Neuron (in vitro differentiated cells): ENCODE data around the gene GRAMD1A.
A peak's percentile ranks its signal among the peaks of the same experiment; 100 is the strongest.

Experiments
- H2AFZ ChIP-seq: one replicate; pipeline ENCODE4 v1.6.1; 2013; ENCODE audit warnings: low read depth, mild to moderate bottlenecking, inconsistent platforms, low read length, moderate library complexity
- H3K27me3 ChIP-seq: one replicate; pipeline ENCODE4 v1.6.1; 2013; ENCODE audit warnings: low read length; ENCODE audit not compliant: insufficient read depth
- H3K36me3 ChIP-seq: one replicate; pipeline ENCODE4 v1.6.1; 2013; ENCODE audit warnings: low read length; ENCODE audit not compliant: insufficient read depth
- H3K4me1 ChIP-seq: one replicate; pipeline ENCODE4 v1.6.1; 2013; ENCODE audit warnings: low read length; ENCODE audit not compliant: insufficient read depth
- H3K4me3 ChIP-seq: 2 replicates; pipeline ENCODE4 v1.5.1; 2013; ENCODE audit warnings: mild to moderate bottlenecking, low read length, moderate library complexity
- H3K9me3 ChIP-seq: one replicate; pipeline ENCODE4 v1.6.1; 2013; ENCODE audit warnings: low read length

Gene GRAMD1A

DNA sequence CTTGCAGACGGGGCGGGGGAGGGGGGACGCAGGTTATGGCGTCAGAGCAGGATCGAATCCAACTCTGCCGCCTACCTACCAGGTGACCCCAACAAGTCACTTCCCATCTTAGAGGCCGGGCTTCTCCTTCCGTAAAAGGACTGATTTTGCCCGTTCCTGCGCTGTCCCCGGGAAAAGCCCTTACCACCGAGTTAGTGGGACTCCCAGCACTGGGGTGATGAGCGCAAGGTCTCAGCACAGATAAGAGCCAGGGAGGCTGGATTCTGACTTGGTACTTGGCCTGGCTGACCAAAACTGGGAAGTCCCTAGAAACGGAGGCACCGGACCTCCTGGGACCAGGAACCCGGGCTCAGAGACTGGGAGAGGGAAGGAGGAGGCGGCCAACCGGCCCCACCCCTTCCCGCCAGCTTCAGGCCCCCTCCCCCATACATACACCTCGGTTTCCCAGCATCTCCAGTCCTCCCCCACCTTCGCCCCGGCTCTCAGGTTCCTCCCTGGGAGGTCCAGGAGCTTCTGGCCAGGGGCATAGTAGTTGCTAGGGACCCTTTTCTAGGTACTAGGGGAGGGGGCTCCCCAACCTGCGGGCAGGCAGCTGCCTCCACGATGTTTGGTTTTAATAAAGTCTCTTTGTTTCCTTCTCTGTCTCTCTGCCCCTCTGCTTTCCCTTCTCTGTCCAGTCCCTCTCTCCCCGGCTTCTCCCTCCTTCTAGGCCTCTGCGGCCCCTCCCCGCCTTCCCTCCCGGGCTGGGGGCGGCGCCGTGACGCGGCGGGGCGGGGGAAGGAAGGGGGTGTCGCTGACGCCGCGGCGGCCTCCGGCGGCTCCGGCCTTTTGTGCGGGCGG lies at the start of gene GRAMD1A:
TSS of gene GRAMD1A (plus strand) at position 826 of the 840 bp plus-strand sequence. CDS start 156 bp downstream, outside the sequence.
- Histone ChIP-seq H3K4me3 (peak within 1 kb of the TSS; percentile 84), H3K36me3 (peaks cover 5% of the 10 kb centered on the region), H2AFZ (peak within 1 kb of the TSS; percentile 80), H3K9me3 (no peaks in the 10 kb centered on the region), H3K4me1 (peaks cover 16% of the 10 kb centered on the region), H3K27me3 (no peaks in the 10 kb centered on the region)

DNA sequence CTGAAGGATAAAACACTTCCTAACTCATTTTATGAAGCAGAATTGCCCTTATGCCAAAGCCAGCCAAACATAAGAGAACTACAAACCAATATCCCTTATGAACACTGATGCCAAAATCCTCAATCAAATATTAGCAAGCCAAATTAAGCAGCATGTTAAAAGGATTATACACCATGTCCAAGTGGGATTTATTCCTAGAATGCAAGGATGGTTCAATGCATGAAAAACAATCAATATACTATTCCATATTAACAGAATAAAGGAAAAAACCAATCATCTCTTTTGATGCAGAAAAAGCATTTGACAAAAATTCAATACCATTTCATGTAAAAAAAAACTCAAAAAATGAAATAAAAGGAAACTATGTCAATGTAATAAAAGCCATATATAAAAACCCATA lies 47.0 kb upstream of the GRAMD1A start:
- Histone ChIP-seq H3K4me1 (no peaks in the 10 kb centered on the region), H3K9me3 (peaks cover 24% of the 10 kb centered on the region), H2AFZ (no peak overlapping the region), H3K36me3 (peaks cover 13% of the 10 kb centered on the region), H3K4me3 (no peak overlapping the region), H3K27me3 (no peaks in the 10 kb centered on the region)

DNA sequence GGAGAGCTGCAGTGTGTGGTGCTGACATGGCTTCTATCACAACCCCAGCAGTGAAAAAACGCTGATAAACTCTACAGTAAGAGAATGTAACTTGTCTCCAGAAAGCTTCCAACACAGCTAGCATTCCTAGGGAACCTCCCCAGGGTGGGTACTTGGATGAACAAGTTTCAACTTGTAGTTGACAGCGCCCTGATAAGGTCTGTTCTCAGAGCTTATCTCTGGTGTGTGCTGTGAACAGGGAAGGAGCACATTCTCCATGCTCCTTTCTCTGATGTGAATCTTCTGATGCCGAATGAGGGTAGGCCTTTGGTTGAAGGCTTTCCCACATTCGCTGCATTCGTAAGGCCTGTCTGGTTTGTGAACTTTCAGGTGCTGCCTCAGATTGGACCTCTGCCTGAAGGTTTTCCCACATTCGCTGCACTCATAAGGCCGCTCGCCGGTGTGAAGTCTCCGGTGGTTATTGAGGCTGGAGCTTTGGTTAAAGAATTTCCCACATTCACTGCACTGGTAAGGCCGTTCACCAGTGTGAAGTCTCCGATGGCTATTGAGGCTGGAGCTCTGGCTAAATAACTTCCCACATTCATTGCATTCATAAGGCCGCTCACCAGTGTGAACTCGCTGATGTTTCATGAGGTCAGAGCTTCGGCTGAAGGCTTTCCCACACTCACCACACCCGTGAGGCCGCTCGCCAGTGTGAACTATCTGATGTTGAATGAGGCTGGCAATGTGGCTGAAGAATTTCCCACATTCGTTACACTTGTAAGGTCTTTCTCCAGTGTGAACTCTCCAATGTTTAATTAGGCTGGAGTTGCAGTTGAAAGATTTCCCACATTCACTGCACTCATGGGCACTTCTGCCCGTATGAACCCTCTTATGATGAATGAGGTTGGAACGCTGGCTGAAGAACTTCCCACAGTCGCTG lies 42.0 kb upstream of the GRAMD1A start:
- Histone ChIP-seq H3K4me1 (no peaks in the 10 kb centered on the region), H3K4me3 (no peak overlapping the region), H2AFZ (no peak overlapping the region), H3K9me3 (peaks cover 55% of the 10 kb centered on the region), H3K36me3 (peaks cover 35% of the 10 kb centered on the region), H3K27me3 (no peaks in the 10 kb centered on the region)

DNA sequence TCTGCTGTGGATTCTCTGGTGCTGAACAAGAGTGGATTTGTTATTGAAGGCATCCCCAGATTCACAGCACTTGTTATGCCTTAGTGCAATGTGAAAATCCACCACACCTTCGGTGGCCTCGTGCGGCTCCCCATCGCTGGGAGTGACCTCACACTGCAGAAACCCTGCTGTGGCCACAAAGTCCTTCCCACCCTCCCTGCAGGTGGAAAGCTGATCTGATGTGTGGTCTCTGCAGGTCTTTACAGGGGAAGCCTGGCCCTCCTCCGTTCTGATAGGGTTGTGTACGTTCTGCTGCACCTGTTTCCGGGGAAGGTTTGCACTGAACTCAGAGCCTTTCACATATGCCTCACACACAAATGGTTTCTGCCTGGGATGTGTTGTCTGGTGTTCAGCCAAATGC lies 41.1 kb upstream of the GRAMD1A start:
- peaks cover 55% of the 10 kb centered on the region for H3K9me3 ChIP-seq
- peaks cover 35% of the 10 kb centered on the region for H3K36me3 ChIP-seq
- H3K4me3 ChIP-seq, result no peak overlapping the region
- no peaks in the 10 kb centered on the region for H3K27me3 ChIP-seq
- no peaks in the 10 kb centered on the region for H3K4me1 ChIP-seq
- no peak overlapping the region for H2AFZ ChIP-seq

DNA sequence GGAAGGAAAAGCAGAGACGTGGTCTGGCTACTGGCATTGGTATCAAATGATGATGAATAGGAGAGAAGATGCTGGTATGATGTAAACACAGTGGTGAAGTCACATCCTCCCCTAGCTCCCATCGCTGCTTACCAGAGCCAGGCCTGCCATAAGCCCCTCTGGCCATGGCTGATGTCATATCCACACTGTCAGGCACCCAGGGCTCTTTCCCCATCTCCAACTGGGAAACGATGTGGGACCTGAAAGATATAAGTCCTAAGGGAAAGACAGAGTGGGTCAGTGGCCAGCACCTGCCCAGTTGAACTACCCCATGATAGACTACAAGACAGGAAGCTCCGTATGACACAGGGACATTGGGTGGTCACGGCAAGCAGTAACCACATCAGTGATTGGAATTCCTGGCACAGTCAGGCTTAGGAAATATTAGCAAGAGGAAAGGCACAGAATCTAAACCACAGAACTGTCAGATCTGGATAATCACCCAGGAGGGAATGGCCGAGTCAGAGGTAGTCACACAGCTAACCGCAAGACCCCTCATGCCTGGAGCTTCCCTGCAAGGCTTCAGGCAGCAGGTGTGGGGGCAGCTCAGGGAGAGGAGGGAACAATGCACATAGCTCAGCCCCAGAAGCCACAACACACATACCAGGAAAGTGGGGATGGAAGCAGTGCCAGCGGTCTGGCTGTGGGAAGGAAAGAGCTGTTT lies 39.9 kb upstream of the GRAMD1A start:
- no peaks in the 10 kb centered on the region for H3K27me3 ChIP-seq
- H3K36me3 ChIP-seq, result peaks cover 35% of the 10 kb centered on the region
- no peaks in the 10 kb centered on the region for H3K4me1 ChIP-seq
- no peak overlapping the region for H3K4me3 ChIP-seq
- no peak overlapping the region for H2AFZ ChIP-seq
- H3K9me3 ChIP-seq, result peaks cover 55% of the 10 kb centered on the region

- no peak overlapping the region for H3K4me3 ChIP-seq
- H3K9me3 ChIP-seq, result peaks cover 53% of the 10 kb centered on the region
- no peaks in the 10 kb centered on the region for H3K27me3 ChIP-seq
- peaks cover 35% of the 10 kb centered on the region for H3K36me3 ChIP-seq
- H2AFZ ChIP-seq, result no peak overlapping the region
- no peaks in the 10 kb centered on the region for H3K4me1 ChIP-seq
These were observed 39.0 kb upstream of the GRAMD1A start for GRCh38 chr19:34960940-34961679.

DNA sequence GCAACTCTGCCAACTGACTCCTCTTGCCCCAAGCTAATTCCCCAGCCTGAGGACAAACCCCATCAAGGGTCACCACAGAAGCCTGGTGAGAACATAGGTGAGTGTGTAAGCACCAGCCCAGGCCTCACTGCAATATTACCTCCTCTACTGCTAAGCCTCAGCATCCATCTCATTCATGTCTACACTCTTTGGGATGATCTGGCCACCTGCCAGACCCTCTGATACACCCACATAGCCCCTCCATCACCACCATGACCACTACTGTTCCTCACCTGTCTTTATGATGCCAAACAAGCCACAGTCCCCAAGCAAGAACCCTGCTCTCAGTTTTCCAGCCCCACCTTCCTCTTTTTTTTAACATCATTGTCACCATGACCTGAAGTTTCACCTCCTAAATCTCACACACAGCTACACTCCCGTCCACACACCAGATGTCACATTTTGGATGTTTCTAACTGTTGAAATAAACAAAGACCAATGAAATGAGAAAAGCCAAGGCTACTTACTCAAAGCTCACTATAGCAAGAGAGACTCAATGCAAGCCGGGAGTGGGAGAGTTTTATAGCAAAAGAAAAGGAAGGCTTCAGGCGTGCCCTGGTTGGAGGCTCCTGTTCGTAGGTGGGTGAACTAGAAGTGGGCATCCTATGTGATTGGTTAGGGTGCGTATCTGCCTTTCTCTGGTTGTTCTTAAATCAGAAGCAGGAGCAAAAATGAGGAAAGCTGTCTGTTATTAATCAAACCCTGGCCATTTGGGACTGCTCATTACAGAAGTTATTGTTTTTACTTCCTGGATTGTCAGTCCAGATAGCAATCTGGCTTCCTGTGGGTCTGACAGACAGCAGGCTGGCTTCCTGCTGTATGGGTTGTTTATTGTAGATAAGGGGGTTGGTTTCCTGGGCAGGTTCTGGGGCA lies 38.1 kb upstream of the GRAMD1A start:
- Histone ChIP-seq H3K4me1 (no peaks in the 10 kb centered on the region), H3K27me3 (no peaks in the 10 kb centered on the region), H3K4me3 (no peak overlapping the region), H3K36me3 (peaks cover 32% of the 10 kb centered on the region), H2AFZ (no peak overlapping the region), H3K9me3 (peaks cover 46% of the 10 kb centered on the region)

DNA sequence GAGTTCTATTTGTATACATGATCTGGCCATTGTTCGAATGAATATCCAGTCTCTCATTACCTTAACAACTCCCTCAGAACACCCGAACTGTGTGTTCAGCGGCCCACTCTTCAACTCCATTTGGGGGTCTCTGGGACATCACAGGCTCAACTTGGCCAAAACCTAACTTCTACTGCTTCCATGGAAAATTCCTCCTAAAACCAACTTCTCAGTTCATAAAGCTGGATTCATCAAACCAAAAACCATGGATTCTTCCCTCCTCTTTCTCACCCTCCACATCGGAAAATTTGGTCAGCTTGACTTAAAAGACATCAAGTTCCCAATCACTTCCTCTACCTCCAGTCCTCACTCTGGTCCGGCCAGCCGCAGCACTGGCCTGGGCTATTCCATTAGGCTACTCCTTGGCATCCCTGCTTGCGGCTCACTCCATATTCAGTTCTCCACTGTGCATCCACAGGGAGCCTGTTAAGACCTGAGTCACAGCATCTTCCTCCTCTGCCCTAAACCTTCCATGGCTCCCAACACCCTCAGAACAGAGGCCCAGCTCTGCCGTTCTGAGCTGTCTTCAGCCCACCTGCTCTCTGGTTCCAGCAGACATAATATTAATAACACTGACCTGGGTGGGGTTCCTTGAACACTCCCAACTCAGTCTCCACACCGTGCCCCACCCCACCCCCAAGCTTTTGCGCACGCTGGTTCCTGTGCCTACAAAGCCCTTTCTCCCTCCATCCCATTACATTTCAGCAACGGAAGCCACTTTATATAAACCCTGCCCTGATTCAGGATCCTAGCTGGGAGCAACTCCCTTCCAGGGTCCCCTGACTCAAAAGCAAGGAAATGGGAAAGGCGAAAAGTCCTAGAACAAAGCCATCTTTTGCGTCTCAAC lies 37.2 kb upstream of the GRAMD1A start:
- H3K4me3 ChIP-seq, result peak overlapping the region; percentile 88
- no peaks in the 10 kb centered on the region for H3K27me3 ChIP-seq
- no peaks in the 10 kb centered on the region for H3K4me1 ChIP-seq
- peaks cover 38% of the 10 kb centered on the region for H3K9me3 ChIP-seq
- peaks cover 23% of the 10 kb centered on the region for H3K36me3 ChIP-seq
- peak overlapping the region; percentile 99 for H2AFZ ChIP-seq

DNA sequence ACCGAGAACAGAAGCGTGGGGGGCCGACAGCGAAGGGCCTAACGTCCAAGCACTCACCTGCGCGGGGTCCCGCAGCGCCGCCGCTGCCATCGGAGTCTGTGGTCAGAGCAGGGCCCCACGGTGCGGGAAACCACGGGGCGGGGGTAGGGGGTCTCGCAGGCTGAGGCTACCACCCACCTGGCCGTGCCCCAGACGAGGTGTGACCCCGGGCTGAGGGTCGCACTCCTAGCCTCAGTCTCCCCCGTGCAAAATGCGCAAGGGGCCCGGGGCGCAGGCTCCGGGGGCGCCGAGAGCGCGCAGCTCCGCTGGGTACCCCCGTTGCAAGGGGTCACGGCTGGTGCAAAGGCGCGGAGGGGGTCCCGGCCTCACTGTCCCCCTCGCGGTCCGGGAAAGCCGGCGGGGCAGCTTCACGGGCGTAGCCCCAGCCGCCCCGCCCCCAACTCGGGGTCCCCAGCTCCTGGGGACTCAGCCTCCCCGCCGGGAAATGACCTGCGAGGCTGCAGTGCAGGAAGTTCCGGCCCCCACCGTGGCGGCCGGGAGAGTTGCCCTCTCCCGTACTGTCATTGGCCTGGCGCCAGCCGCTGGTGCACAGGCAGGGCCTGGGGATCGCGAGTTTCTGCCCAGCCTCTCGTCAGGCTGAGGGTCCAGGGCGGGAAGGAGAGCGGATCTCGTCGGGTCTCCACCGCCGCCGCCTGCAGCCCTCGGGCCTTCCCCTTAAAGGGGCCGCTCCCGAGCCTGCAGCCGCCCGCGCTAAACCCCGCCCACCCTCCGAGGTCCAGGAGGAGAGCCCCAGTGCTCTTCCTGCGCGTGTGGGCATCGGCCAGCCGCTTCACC lies 36.3 kb upstream of the GRAMD1A start, which contains the start of gene ZNF792:
TSS of gene ZNF792 (minus strand) at position 657 of the 834 bp plus-strand sequence. CDS start at position 90, 567 bp downstream.
- Histone ChIP-seq H3K36me3 (peaks cover 15% of the 10 kb centered on the region), H2AFZ (peak within 1 kb of the TSS; percentile 99), H3K27me3 (no peaks in the 10 kb centered on the region), H3K4me3 (peak within 1 kb of the TSS; percentile 88), H3K9me3 (peaks cover 34% of the 10 kb centered on the region), H3K4me1 (no peaks in the 10 kb centered on the region)

GRCh38 chr19:34964598-34964997 lies 35.5 kb upstream of the GRAMD1A start:
- Histone ChIP-seq H2AFZ (no peak overlapping the region), H3K4me3 (peak overlapping the region; percentile 88), H3K4me1 (no peaks in the 10 kb centered on the region), H3K36me3 (peaks cover 7% of the 10 kb centered on the region), H3K27me3 (no peaks in the 10 kb centered on the region), H3K9me3 (peaks cover 26% of the 10 kb centered on the region)
